Liver (tissue), 9 donors: ENCODE data around the gene MAPK1. TPM values are rescaled to one million over a fixed set of nuclear protein-coding genes. Genes with fewer than 3 reads are reported as not detected.

Source experiments
- DNase-seq: peaks from one replicate; pipeline ENCODE4 v3.0.0-alpha.2; 2017; ENCODE audit warnings: low spot score
- H3K27ac ChIP-seq, 2 donors: one replicate each; pipeline ENCODE4 v1.7.0; 2013; ENCODE audit warnings: inconsistent platforms in 2 of 2, low read length in 2 of 2, control low read depth in 1 of 2, low read depth in 1 of 2, mild to moderate bottlenecking in 1 of 2
- H3K27me3 ChIP-seq, 4 donors: one replicate each; pipeline versions ENCODE4 v1.6.1 to v1.7.0; 2013; ENCODE audit warnings: low read length in 3 of 4, inconsistent platforms in 1 of 4, mild to moderate bottlenecking in 1 of 4, moderate library complexity in 1 of 4; ENCODE audit not compliant: control insufficient read depth in 4 of 4, insufficient read depth in 4 of 4
- H3K36me3 ChIP-seq, 4 donors: one replicate each; pipeline versions ENCODE4 v1.6.1 to v1.7.0; 2013; ENCODE audit warnings: low read length in 3 of 4, mild to moderate bottlenecking in 3 of 4, low read depth in 1 of 4, moderate library complexity in 1 of 4; ENCODE audit not compliant: control insufficient read depth in 4 of 4, insufficient read depth in 3 of 4
- H3K4me1 ChIP-seq, 4 donors: one replicate each; pipeline versions ENCODE4 v1.6.1 to v1.7.0; 2013; ENCODE audit warnings: low read length in 3 of 4, mild to moderate bottlenecking in 3 of 4, moderate library complexity in 1 of 4; ENCODE audit not compliant: control insufficient read depth in 4 of 4, insufficient read depth in 4 of 4
- H3K4me3 ChIP-seq, 3 donors: one replicate each; pipeline versions ENCODE4 v1.6.1 to v1.7.0; 2013; ENCODE audit warnings: low read length in 3 of 3, control low read depth in 1 of 3, low read depth in 1 of 3, mild to moderate bottlenecking in 1 of 3
- H3K9ac ChIP-seq, 2 donors: one replicate each; pipeline ENCODE4 v1.7.0; 2013; ENCODE audit warnings: low read length in 2 of 2, mild to moderate bottlenecking in 2 of 2, moderate library complexity in 2 of 2, control low read depth in 1 of 2, low read depth in 1 of 2
- H3K9me3 ChIP-seq, 4 donors: one replicate each; pipeline versions ENCODE4 v1.6.1 to v1.7.0; 2013; ENCODE audit warnings: low read length in 3 of 4; ENCODE audit not compliant: control insufficient read depth in 4 of 4
- EGR1 ChIP-seq, 2 donors: IDR thresholded peaks; 2 replicates each; pipeline ENCODE4 v1.6.1; 2016 to 2018; ENCODE audit warnings: antibody characterized with exemption in 2 of 2, low read depth in 2 of 2
- FOXA1 ChIP-seq: IDR thresholded peaks from 2 replicates; pipeline ENCODE4 v1.6.1; 2016; ENCODE audit warnings: antibody characterized with exemption
- FOXA2 ChIP-seq: IDR thresholded peaks from 2 replicates; pipeline ENCODE4 v1.6.1; 2016; ENCODE audit warnings: antibody characterized with exemption
- GABPA ChIP-seq, 2 donors: IDR thresholded peaks in 1 of 2; conservative IDR thresholded peaks in 1 of 2; 2 replicates each; pipeline ENCODE4 v1.6.1; 2016; ENCODE audit warnings: antibody characterized with exemption in 2 of 2, mild to moderate bottlenecking in 1 of 2, moderate library complexity in 1 of 2
- HNF4A ChIP-seq, 2 donors: conservative IDR thresholded peaks; 2 replicates each; pipeline ENCODE4 v1.6.1; 2016; ENCODE audit warnings: antibody characterized with exemption in 2 of 2, mild to moderate bottlenecking in 2 of 2
- HNF4G ChIP-seq: IDR thresholded peaks from 2 replicates; pipeline ENCODE4 v1.6.1; 2016; ENCODE audit warnings: antibody characterized with exemption
- JUND ChIP-seq, 2 donors: IDR thresholded peaks; 2 replicates each; pipeline ENCODE4 v1.6.1; 2016; ENCODE audit warnings: antibody characterized with exemption in 2 of 2
- NR2F2 ChIP-seq: IDR thresholded peaks from 2 replicates; pipeline ENCODE4 v1.6.1; 2016; ENCODE audit warnings: antibody characterized with exemption
- RAD21 ChIP-seq, 2 donors: IDR thresholded peaks; 2 replicates each; pipeline ENCODE4 v1.6.1; 2016; ENCODE audit warnings: antibody characterized with exemption in 2 of 2, mild to moderate bottlenecking in 2 of 2
- REST ChIP-seq: IDR thresholded peaks from 2 replicates; pipeline ENCODE4 v1.6.1; 2016; ENCODE audit warnings: antibody characterized with exemption, mild to moderate bottlenecking
- SP1 ChIP-seq: IDR thresholded peaks from 2 replicates; pipeline ENCODE4 v1.6.1; 2018; ENCODE audit warnings: antibody characterized with exemption, mild to moderate bottlenecking
- TAF1 ChIP-seq: conservative IDR thresholded peaks from 2 replicates; pipeline ENCODE4 v1.6.1; 2016; ENCODE audit warnings: antibody characterized with exemption, mild to moderate bottlenecking
- WGBS: extraction: QIAGEN DNeasy Blood & Tissue Kit; methylation state at CpG from one replicate; pipeline ENCODE4 v1.1.7; 2013; 5-methylcytosine and 5-hydroxymethylcytosine counted together
- polyA plus RNA-seq, 2 donors: library from polyadenylated mRNA; stranded (reverse) in 1 of 2; unstranded in 1 of 2; fragments of 200-250 nt in 1 of 2; fragments of >200 nt in 1 of 2; fragmentation: Nextera tagmentation in 1 of 2; extraction: Ambion mirVana in 1 of 2; gene quantifications; one replicate each; pipeline versions ENCODE4 v1.2.1 to v1.2.3, GENCODE V29; 2013 to 2015
- total RNA-seq, 2 donors: library from RNA; depleted of rRNA; stranded (reverse); fragments of >200 nt; gene quantifications; one replicate each; pipeline ENCODE4 v1.2.3, GENCODE V29; 2014
- TF ChIP-seq, protein P1 (sequence below): IDR thresholded peaks from 2 replicates; pipeline ENCODE4 v1.6.1; 2016; ENCODE audit warnings: antibody characterized with exemption
- TF ChIP-seq, protein P2 (sequence below): IDR thresholded peaks from 2 replicates; pipeline ENCODE4 v1.6.1; 2016; ENCODE audit warnings: antibody characterized with exemption
- donor health status: healthy.
- donor health status: healthy.
- donor health status: healthy.
- donor health status: healthy.
- donor health status: healthy.

MAPK1 gene
- total and polyA plus RNA-seq, 4 donors: 8.3 to 31.8 (median 22.8) TPM

GRCh38 chr22:21835378-21835777, 32.1 kb downstream of the MAPK1 start:
- TF ChIP-seq RAD21 (IDR thresholded peaks at IDR 0.05): no peak
- TF ChIP-seq SP1: no peak
- no peak for TF ChIP-seq HNF4G
- TF ChIP-seq, protein P1, sequence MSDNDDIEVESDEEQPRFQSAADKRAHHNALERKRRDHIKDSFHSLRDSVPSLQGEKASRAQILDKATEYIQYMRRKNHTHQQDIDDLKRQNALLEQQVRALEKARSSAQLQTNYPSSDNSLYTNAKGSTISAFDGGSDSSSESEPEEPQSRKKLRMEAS: no peak
- TF ChIP-seq TAF1: no peak
- no peak for TF ChIP-seq HNF4A (conservative IDR thresholded peaks at IDR 0.05)
- no peak for TF ChIP-seq FOXA2
- no peak for DNase-seq
- Histone ChIP-seq H3K27me3 (no peaks in the 10 kb centered on the region), H3K4me3 (no peak overlapping the region), H3K9me3 (no peaks in the 10 kb centered on the region), H3K36me3 (no peaks in the 10 kb centered on the region), H3K27ac (no peak overlapping the region), H3K4me1 (peaks cover 2 to 9% (median 6%) of the 10 kb centered on the region in 4 donors), H3K9ac (no peak overlapping the region)
- WGBS: 53% methylated on average over 2 of the region's 2 CpGs

DNA sequence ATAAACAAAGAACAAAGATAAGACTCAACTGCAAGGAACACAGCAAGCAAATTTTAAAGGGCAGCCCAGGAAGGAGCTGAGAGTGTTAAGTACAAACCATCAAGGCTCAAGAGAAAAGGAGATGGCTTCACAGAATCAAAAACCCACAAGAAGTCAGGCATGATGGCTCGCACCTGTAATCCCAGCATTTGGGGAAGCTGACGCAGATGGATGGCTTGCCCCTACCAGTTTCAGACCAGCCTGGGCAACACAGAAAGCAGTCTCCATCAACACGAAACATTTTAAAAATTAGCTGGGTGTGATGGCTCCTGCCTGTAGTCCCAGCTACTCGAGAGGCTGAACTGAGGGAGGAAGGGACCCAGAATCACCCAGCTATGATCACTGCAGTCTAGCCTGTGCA, 32.6 kb downstream of the MAPK1 start:
- H3K36me3 ChIP-seq: no peaks in the 10 kb centered on the region
- 83% methylated on average over 4 of the region's 4 CpGs for WGBS

More for the DNA sequence above, 32.6 kb downstream of the MAPK1 start:
- no peaks in the 10 kb centered on the region for H3K9me3 ChIP-seq
- H3K4me3 ChIP-seq: no peak overlapping the region
- DNase-seq: no peak
- H3K4me1 ChIP-seq: peaks cover 2 to 9% (median 6%) of the 10 kb centered on the region in 4 donors
- TF ChIP-seq, protein P2, sequence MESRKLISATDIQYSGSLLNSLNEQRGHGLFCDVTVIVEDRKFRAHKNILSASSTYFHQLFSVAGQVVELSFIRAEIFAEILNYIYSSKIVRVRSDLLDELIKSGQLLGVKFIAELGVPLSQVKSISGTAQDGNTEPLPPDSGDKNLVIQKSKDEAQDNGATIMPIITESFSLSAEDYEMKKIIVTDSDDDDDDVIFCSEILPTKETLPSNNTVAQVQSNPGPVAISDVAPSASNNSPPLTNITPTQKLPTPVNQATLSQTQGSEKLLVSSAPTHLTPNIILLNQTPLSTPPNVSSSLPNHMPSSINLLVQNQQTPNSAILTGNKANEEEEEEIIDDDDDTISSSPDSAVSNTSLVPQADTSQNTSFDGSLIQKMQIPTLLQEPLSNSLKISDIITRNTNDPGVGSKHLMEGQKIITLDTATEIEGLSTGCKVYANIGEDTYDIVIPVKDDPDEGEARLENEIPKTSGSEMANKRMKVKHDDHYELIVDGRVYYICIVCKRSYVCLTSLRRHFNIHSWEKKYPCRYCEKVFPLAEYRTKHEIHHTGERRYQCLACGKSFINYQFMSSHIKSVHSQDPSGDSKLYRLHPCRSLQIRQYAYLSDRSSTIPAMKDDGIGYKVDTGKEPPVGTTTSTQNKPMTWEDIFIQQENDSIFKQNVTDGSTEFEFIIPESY: no peak
- TF ChIP-seq EGR1 (IDR thresholded peaks at IDR 0.05; ENCODE audit: low read depth in 2 of 2): no peak
- TF ChIP-seq FOXA1: no peak
- TF ChIP-seq GABPA (IDR thresholded peaks at IDR 0.05 in 1 of 2, conservative IDR thresholded peaks at IDR 0.05 in 1 of 2): no peak
- TF ChIP-seq NR2F2: no peak
- no peak for TF ChIP-seq REST
- TF ChIP-seq JUND (IDR thresholded peaks at IDR 0.05): no peak
- TF ChIP-seq HNF4A (conservative IDR thresholded peaks at IDR 0.05): no peak
- TF ChIP-seq, protein P1: no peak
- no peak for TF ChIP-seq SP1
- no peaks in the 10 kb centered on the region for H3K27me3 ChIP-seq
- H3K27ac ChIP-seq: no peak overlapping the region
- H3K9ac ChIP-seq: no peak overlapping the region
